Camera-type eye (tissue), 1 donor: ENCODE results near the gene GEMIN5. TPM values are rescaled to one million over a fixed set of nuclear protein-coding genes. Genes with fewer than 3 reads are reported as not detected.

ENCODE experiments used
- total RNA-seq: library from RNA; depleted of rRNA; stranded (reverse); fragments of >200 nt; gene quantifications from one replicate; pipeline ENCODE4 v1.2.3, GENCODE V29; 2014

The GEMIN5 gene
- 32.2 TPM for total RNA-seq

DNA sequence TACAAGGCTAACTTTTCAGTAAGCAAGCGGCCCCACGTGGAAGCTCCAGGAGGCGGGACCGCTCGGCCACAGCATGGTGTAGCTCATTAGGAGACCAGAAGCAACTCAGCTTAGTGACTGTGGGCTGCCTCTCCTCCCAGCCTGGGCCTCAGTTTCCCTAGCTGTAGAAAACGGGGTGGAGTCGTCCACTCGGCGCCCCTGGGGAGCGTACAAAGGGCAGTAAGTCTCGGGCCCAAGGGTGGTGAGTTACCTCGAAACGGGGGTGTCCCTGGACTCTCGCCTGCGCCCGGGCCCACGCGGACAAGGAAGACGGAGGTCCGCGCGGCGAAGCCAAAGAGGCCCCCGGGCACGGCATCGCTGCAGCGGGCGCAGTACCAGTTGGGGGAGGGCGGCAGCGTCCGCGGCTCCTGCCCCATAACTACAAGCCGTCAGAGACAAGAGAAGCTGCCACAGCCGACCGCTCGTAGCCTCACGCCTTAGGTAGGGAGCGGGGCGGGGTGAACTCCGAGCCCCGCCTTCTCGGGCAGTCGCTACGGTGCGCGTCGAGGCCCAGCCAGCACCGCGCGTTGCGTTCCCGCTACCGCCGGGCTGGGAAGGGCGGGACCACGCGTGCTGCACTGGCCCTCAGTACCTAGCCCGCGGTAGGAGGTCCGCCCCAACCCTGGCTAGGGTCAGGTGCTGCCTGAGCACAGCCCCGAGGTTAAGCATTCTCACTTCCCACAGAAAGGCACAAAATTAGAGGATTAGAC, at the start of gene GEMIN5:
Gene GEMIN5 (minus strand): TSS at position 494 of the 749 bp plus-strand sequence. CDS start 78 bp downstream, at position 416.

GRCh38 chr5:154940772-154941620, 3.0 kb upstream of the GEMIN5 start, which contains the start of gene MRPL22:
MRPL22 (plus strand) TSS chr5:154941073; CDS start chr5:154941111, 38 bp downstream.

DNA sequence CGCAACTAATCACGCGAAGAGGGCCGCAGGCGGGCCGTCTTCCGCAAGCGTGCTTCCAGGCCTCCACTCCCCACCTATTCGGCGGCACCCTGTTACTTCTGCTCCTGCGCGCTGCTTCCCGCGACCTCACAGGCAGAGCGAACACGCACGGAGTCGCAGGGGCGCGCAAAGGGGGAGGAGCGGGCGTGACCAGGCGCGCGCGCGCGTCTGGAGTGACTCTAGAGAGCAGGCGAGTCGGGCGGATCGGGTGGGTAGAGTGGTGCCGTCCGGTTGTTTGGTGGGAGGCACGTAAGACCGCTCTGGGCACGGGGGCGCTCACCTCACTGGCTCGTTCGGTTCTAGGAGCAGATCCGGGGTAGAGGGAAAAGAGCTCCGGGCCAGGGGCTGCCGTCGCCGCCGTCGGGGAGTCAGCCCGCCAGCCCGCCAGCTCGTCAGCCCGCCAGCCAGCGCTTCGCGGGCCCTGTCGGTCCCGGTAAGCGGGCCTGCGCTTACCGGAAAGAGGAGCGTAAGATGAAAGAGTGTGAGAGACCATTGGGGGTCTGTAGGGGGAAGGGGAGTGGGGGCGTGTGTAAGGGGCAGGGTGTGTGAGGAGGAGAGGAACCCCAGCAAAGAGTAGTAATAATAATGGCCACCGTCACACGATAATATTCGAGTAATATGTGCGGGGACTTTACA, 79.6 kb downstream of the GEMIN5 start, which contains the start of gene CNOT8:
Gene CNOT8 (plus strand): TSS at position 331 of the 675 bp plus-strand sequence. CDS start 4,652 bp downstream, outside the sequence.

DNA sequence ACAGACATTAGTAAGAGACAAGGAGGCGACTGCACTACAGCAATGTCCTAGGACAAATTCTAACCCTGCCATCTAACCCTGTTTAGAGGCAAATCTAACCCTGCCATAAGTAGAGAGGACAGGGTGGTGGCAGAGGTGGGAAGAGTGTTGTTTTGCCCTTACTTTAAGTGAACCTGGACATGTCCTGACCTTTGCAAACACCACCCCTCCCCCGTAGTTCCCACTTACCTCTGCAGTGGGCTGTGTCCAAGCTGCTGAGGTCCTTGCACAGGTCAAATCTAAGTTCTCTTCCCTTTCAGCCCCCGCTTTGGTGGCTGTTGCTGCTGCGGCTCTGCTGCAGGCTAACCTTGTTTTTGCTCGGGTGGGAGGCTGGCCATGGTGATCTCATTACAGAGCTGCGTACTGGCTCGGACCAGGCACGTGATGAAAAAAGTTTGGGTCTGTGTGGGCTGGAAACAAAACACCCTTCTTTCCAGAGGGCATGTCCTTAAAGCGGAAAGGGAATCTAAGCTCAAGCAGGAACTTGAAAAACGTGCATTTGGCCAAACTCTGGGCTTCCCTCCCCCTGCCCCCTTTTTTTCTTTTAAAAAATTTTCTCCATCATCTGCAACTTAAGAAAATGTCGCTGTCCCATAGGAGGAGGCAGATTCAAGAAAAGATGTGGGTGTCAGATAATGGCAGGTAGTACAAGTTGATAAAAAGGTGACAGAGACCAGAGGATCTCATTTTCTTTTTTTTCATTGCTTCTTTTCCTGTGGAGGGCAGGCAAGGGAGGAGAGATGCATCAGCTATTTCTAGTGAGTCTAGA, 87.6 kb downstream of the GEMIN5 start, which contains the start of gene FAXDC2:
Gene FAXDC2 (minus strand): TSS at position 349 of the 808 bp plus-strand sequence. CDS start 12,425 bp downstream, outside the sequence.

Other genes starting within 250 kb of the GEMIN5 start
- gene LARP1, start 182.8 kb downstream of the GEMIN5 start, total RNA-seq, result 79.0 TPM
- 23.8 TPM for gene FAXDC2, start 87.6 kb downstream of the GEMIN5 start, total RNA-seq
- gene CNOT8, start 79.6 kb downstream of the GEMIN5 start, total RNA-seq, result 99.5 TPM
- 25.3 TPM for gene MRPL22, start 2.9 kb upstream of the GEMIN5 start, total RNA-seq
- 0.33 TPM for gene KIF4B, start 75.5 kb upstream of the GEMIN5 start, total RNA-seq